ENCODE results near the gene ACAD9. TPM values are rescaled to one million over a fixed set of nuclear protein-coding genes. Genes with fewer than 3 reads are reported as not detected.
"Not testable (repeated sequence)": the region's sequence is repeated elsewhere in the genome, so short reads cannot be mapped to it uniquely, and the experiment has no call there.

Gene ACAD9
- total RNA-seq = 52.5 and 57.3 TPM in 2 replicates

DNA sequence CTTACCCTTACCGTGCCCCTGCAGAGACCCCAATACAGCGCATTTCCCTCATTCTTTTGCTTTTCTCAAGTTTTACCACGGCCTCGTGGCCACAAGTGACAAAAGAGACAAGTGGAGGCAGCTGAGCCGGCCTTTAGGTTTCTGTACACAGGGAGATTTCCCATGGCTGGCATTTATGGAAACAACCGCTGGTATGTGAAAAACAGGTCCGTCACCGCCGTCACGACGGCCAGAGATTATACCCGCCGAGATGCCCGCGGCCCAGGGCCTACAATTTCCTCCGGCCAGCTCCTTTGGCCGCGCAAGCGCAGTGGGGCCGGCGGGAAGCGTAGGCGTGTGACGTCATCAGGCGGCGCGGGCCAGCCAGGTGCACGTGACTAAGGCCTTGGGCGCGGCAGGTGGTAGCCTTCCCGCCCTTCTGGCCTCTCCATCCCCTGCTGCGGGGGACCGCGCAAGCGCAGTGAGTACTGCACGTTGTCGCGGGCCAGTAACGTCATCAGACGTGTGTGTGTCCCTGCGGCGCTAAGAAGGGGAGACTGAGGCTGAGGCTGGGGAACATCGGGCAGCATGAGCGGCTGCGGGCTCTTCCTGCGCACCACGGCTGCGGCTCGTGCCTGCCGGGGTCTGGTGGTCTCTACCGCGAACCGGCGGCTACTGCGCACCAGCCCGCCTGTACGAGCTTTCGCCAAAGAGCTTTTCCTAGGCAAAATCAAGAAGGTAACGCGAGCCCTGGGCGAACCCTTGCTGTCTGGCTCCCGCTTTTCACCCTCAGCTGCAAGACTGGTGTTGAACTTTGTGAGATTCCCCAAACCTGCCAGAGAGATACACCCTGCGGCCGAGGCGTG, at the start of gene ACAD9:
ACAD9 (plus strand) TSS at position 496 of the 845 bp plus-strand sequence; CDS start at position 568, 72 bp downstream.
- Mint-ChIP-seq H3K4me1 (peaks cover 52% of the 10 kb centered on the region), H3K27ac (peak within 1 kb of the TSS; percentile 92), H3K36me3 (ENCODE audit: low read depth) (peaks cover 38% of the 10 kb centered on the region), H3K27me3 (no peaks in the 10 kb centered on the region), H3K4me3 (peak within 1 kb of the TSS; percentile 88), H3K9me3 (no peaks in the 10 kb centered on the region)
- POLR2A ChIA-PET = interaction anchor here (0.5 to 3.2 kb wide), 24 partner anchors 8 to 756 kb away, joined by 3 to 45 read pairs (median 4); partner anchors contain the start of genes CFAP92, CNBP, COPG1 and ISY1
- DNase-seq (peak; percentile 99), ATAC-seq (ENCODE audit: low read depth) (peak; percentile 94)
- TF ChIP-seq, protein P1, sequence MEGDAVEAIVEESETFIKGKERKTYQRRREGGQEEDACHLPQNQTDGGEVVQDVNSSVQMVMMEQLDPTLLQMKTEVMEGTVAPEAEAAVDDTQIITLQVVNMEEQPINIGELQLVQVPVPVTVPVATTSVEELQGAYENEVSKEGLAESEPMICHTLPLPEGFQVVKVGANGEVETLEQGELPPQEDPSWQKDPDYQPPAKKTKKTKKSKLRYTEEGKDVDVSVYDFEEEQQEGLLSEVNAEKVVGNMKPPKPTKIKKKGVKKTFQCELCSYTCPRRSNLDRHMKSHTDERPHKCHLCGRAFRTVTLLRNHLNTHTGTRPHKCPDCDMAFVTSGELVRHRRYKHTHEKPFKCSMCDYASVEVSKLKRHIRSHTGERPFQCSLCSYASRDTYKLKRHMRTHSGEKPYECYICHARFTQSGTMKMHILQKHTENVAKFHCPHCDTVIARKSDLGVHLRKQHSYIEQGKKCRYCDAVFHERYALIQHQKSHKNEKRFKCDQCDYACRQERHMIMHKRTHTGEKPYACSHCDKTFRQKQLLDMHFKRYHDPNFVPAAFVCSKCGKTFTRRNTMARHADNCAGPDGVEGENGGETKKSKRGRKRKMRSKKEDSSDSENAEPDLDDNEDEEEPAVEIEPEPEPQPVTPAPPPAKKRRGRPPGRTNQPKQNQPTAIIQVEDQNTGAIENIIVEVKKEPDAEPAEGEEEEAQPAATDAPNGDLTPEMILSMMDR (IDR thresholded peaks at IDR 0.05) = no peak
- CTCF ChIA-PET = interaction anchor here (0.8 to 3.9 kb wide), 4 partner anchors 84 to 262 kb away, joined by 3 to 15 read pairs (median 8); no protein-coding TSS in a partner anchor
- intact Hi-C loops (cut with micrococcal nuclease) = loop anchor here (1.0 to 10.0 kb wide), 12 partner anchors 33 to 1013 kb away; partner anchors contain the start of genes CNBP, COPG1, IFT122 and RAB7A

DNA sequence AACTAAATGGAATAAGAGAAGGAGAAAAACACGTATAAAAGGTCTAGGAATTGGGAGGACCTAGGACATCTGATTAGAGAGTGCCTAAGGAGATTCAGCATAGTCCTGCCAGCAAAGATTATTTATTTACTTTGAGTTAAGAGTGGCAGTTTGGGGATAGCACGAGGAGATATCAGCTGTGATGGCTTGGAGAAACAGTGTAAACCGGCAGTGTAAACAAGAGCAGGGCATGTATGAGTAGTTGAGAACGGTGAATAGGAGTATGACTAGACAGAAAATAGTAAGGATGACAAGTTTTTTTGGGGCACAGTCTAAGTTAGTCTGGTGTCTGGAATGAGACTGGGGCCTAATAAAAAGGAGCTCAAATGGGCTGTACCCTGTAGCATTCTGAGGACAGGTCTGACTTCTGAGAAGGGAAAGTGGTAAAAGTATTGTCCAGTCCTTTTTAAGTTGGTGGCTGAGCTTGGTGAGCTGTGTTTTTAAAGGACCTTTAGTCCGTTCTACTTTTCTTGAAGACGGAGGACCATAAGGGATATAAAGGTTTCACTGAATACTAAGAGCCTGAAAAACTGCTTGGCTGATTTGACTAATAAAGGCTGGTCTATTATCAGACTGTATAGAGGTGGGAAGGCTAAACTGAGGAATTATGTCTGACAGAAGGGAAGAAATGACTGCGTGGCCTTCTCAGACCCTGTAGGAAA, 49.3 kb upstream of the ACAD9 start:
- H3K27me3 Mint-ChIP-seq; ATAC-seq (ENCODE audit: low read depth); POLR2A ChIA-PET; H3K27ac Mint-ChIP-seq; intact Hi-C loops (cut with micrococcal nuclease); CTCF ChIA-PET; H3K9me3 Mint-ChIP-seq; H3K4me1 Mint-ChIP-seq; H3K36me3 Mint-ChIP-seq (ENCODE audit: low read depth); H3K4me3 Mint-ChIP-seq; DNase-seq: not testable (repeated sequence)

GRCh38 chr3:128830762-128831161, 48.7 kb upstream of the ACAD9 start:
- ATAC-seq (ENCODE audit: low read depth); POLR2A ChIA-PET; H3K9me3 Mint-ChIP-seq; DNase-seq; H3K36me3 Mint-ChIP-seq (ENCODE audit: low read depth); H3K27ac Mint-ChIP-seq; H3K27me3 Mint-ChIP-seq; H3K4me1 Mint-ChIP-seq; CTCF ChIA-PET; H3K4me3 Mint-ChIP-seq; intact Hi-C loops (cut with micrococcal nuclease): not testable (repeated sequence)

DNA sequence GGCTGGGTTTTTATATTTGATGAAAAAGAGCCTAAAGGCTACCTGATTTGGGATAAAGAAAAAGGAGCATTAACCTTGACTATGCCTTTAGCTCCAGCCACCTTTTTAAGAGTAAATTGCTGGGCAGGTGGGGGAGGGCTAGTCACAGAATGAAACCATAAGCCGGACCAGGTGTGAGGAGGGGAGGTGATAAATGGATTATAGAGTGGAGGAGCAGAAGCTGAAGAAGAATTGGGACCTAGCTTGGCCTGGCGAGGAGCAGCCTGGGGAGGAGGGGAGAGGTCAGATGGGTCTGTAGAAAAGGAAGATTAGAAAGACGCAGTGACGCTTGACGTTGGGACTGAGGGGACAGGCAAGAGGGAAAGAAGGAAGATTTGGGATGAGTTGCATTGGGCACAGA, 46.4 kb upstream of the ACAD9 start:
- ATAC-seq (ENCODE audit: low read depth); POLR2A ChIA-PET; CTCF ChIA-PET: not testable (repeated sequence)

GRCh38 chr3:128835096-128835495, 44.3 kb upstream of the ACAD9 start:
- ATAC-seq (ENCODE audit: low read depth) = no peak
- intact Hi-C loops (cut with micrococcal nuclease) = no loop called here
- ChIA-PET POLR2A (no interaction called here), CTCF (no interaction called here)
- no peaks in the 10 kb centered on the region for H3K27me3 Mint-ChIP-seq
- no peak overlapping the region for H3K27ac Mint-ChIP-seq
- H3K4me1 Mint-ChIP-seq = no peaks in the 10 kb centered on the region
- DNase-seq = no peak
- TF ChIP-seq, protein P1 (IDR thresholded peaks at IDR 0.05) = no peak
- H3K9me3 Mint-ChIP-seq = no peaks in the 10 kb centered on the region
- H3K36me3 Mint-ChIP-seq (ENCODE audit: low read depth) = no peaks in the 10 kb centered on the region
- H3K4me3 Mint-ChIP-seq = no peak overlapping the region

More for the DNA sequence above, 46.4 kb upstream of the ACAD9 start:
- H3K36me3 Mint-ChIP-seq (ENCODE audit: low read depth); H3K27me3 Mint-ChIP-seq; intact Hi-C loops (cut with micrococcal nuclease); DNase-seq; H3K9me3 Mint-ChIP-seq; H3K27ac Mint-ChIP-seq; H3K4me3 Mint-ChIP-seq; H3K4me1 Mint-ChIP-seq: not testable (repeated sequence)

GRCh38 chr3:128841926-128842920, 37.2 kb upstream of the ACAD9 start:
- DNase-seq (no peak), ATAC-seq (ENCODE audit: low read depth) (no peak)
- TF ChIP-seq, protein P1 (IDR thresholded peaks at IDR 0.05) = no peak
- intact Hi-C loops (cut with micrococcal nuclease) = no loop called here
- Mint-ChIP-seq H3K27me3 (no peaks in the 10 kb centered on the region), H3K27ac (no peak overlapping the region), H3K4me1 (peaks cover 10% of the 10 kb centered on the region), H3K9me3 (no peaks in the 10 kb centered on the region), H3K4me3 (no peak overlapping the region), H3K36me3 (ENCODE audit: low read depth) (no peaks in the 10 kb centered on the region)
- CTCF ChIA-PET = no interaction called here
- POLR2A ChIA-PET = no interaction called here
